SK-N-SH (cell line): ENCODE results near the gene GAS7. TPM values are rescaled to one million over a fixed set of nuclear protein-coding genes. Genes with fewer than 3 reads are reported as not detected.

Source experiments
- CTCF ChIA-PET: fragments of 300-600, 350-600 bp; formaldehyde crosslinking; extraction: SDS; loops from one replicate; lab custom pipeline; 2021; lab: Yijun Ruan, JAX
- POLR2A ChIA-PET: fragments of 350-600 bp; sonication (Branson Sonifier 250); formaldehyde crosslinking; extraction: SDS; loops from one replicate; lab custom pipeline; 2020; ENCODE audit warnings: antibody characterized with exemption, inconsistent platforms; lab: Yijun Ruan, JAX
- DNase-seq: peaks from one replicate; pipeline ENCODE4 v3.0.0; 2012
- H2AFZ ChIP-seq: fragments of 200-600 bp; sonication (generic); 2 replicates; pipeline ENCODE4 v1.8.1; 2016; ENCODE audit warnings: antibody characterized with exemption, mild to moderate bottlenecking, low read depth
- H3F3A ChIP-seq: fragments of 200-600 bp; sonication (generic); replicated peaks from 2 replicates; pipeline ENCODE3; 2016; ENCODE audit warnings: antibody characterized with exemption, mild to moderate bottlenecking; ENCODE audit not compliant: insufficient read depth
- H3K27ac ChIP-seq, 2 experiments: fragments of 200-500 bp in 1 of 2; fragments of 200-600 bp in 1 of 2; sonication (Bioruptor generic) in 1 of 2; sonication (generic), shearing (Covaris generic) in 1 of 2; 2 replicates each; pipeline versions ENCODE4 v1.5.1 to v1.6.1; 2014 to 2016; ENCODE audit warnings: low read depth in 2 of 2, inconsistent platforms in 1 of 2, low read length in 1 of 2, mild to moderate bottlenecking in 1 of 2, mixed read lengths in 1 of 2
- H3K27me3 ChIP-seq: fragments of 200-600 bp; sonication (generic), shearing (Covaris generic); 2 replicates; pipeline ENCODE4 v1.6.1; 2016; ENCODE audit warnings: mixed run types; ENCODE audit not compliant: insufficient read depth
- H3K36me3 ChIP-seq, 2 experiments: fragments of 200-500 bp in 1 of 2; fragments of 200-600 bp in 1 of 2; sonication (Bioruptor generic) in 1 of 2; sonication (generic) in 1 of 2; replicated peaks in 1 of 2; 2 replicates each; pipeline versions ENCODE3 to v1.5.1; 2014 to 2016; ENCODE audit warnings: low read length in 1 of 2, mild to moderate bottlenecking in 1 of 2; ENCODE audit not compliant: insufficient read depth in 2 of 2, control insufficient read depth in 1 of 2
- H3K4me1 ChIP-seq, 2 experiments: fragments of 200-500 bp in 1 of 2; fragments of 200-600 bp in 1 of 2; sonication (Bioruptor generic) in 1 of 2; sonication (generic), shearing (Covaris generic) in 1 of 2; 2 replicates each; pipeline versions ENCODE4 v1.5.1 to v1.6.1; 2014 to 2016; ENCODE audit warnings: low read depth in 1 of 2, low read length in 1 of 2, mixed run types in 1 of 2; ENCODE audit not compliant: insufficient read depth in 2 of 2, control insufficient read depth in 1 of 2
- H3K4me2 ChIP-seq: fragments of 200-600 bp; sonication (generic), shearing (Covaris generic); 2 replicates; pipeline ENCODE4 v1.6.1; 2017; ENCODE audit warnings: mixed run types
- H3K4me3 ChIP-seq, 2 experiments: fragments of 200-500 bp in 1 of 2; fragments of 200-600 bp in 1 of 2; sonication (Bioruptor generic) in 1 of 2; sonication (generic), shearing (Covaris generic) in 1 of 2; 2 replicates each; pipeline versions ENCODE4 v1.5.1 to v1.8.1; 2014 to 2016; ENCODE audit warnings: low read depth in 2 of 2, inconsistent platforms in 1 of 2, low read length in 1 of 2, mild to moderate bottlenecking in 1 of 2, mixed read lengths in 1 of 2, moderate library complexity in 1 of 2
- H3K79me2 ChIP-seq: fragments of 200-600 bp; sonication (generic); 2 replicates; pipeline ENCODE4 v1.8.1; 2017; ENCODE audit warnings: mild to moderate bottlenecking; ENCODE audit not compliant: insufficient read depth
- H3K9ac ChIP-seq: fragments of 200-600 bp; sonication (generic); 2 replicates; pipeline ENCODE4 v1.6.1; 2017; ENCODE audit warnings: mixed run types
- H3K9me2 ChIP-seq: fragments of 200-600 bp; sonication (generic); 2 replicates; pipeline ENCODE4 v1.6.1; 2017; ENCODE audit warnings: mixed run types
- H3K9me3 ChIP-seq: fragments of 200-600 bp; sonication (generic); 2 replicates; pipeline ENCODE4 v1.6.1; 2017; ENCODE audit warnings: mixed run types, mild to moderate bottlenecking, moderate library complexity
- H4K20me1 ChIP-seq: fragments of 200-600 bp; sonication (generic); 2 replicates; pipeline ENCODE4 v1.6.1; 2017; ENCODE audit warnings: mild to moderate bottlenecking, mixed run types; ENCODE audit not compliant: insufficient read depth
- CHD2 ChIP-seq: fragments of 150-350 bp; IDR thresholded peaks from 2 replicates; pipeline ENCODE4 v1.6.1; 2018; ENCODE audit warnings: low read length; ENCODE audit not compliant: partially characterized antibody
- EZH2phosphoT487 ChIP-seq: fragments of 200-600 bp; sonication (generic); IDR thresholded peaks from 2 replicates; pipeline ENCODE4 v1.6.1; 2017; ENCODE audit warnings: low read depth, mixed run types, mild to moderate bottlenecking, antibody characterized with exemption, moderate library complexity, borderline replicate concordance
- FOXJ3 ChIP-seq: sonication (generic); formaldehyde crosslinking; IDR thresholded peaks from 2 replicates; pipeline ENCODE4 v1.5.1; 2020; ENCODE audit warnings: mild to moderate bottlenecking, missing genetic modification reagents
- MAX ChIP-seq: IDR thresholded peaks from 2 replicates; pipeline ENCODE4 v1.4.0; 2012; ENCODE audit warnings: low read depth
- MXI1 ChIP-seq: IDR thresholded peaks from 2 replicates; pipeline ENCODE4 v1.6.1; 2012; ENCODE audit warnings: mild to moderate bottlenecking, low read depth, low read length, improper control_type of control experiment
- NFIC ChIP-seq: IDR thresholded peaks from 2 replicates; pipeline ENCODE4 v1.4.0; 2012; ENCODE audit warnings: borderline replicate concordance
- NRF1 ChIP-seq: IDR thresholded peaks from 2 replicates; pipeline ENCODE4 v1.6.1; 2012; ENCODE audit warnings: low read depth, mild to moderate bottlenecking, low read length
- PBX3 ChIP-seq: IDR thresholded peaks from 2 replicates; pipeline ENCODE4; 2012
- SIN3A ChIP-seq: IDR thresholded peaks from 2 replicates; pipeline ENCODE4 v1.6.1; 2012; ENCODE audit warnings: low read depth, mild to moderate bottlenecking, low read length, moderate library complexity, borderline replicate concordance
- SMC3 ChIP-seq: IDR thresholded peaks from 2 replicates; pipeline ENCODE4 v1.6.1; 2012; ENCODE audit warnings: low read depth, low read length, improper control_type of control experiment
- ZBTB33 ChIP-seq: IDR thresholded peaks from 2 replicates; pipeline ENCODE4 v1.4.0; 2012; ENCODE audit warnings: low read depth, borderline replicate concordance
- WGBS: methylation state at CpG from one replicate; pipeline ENCODE4 v1.1.6; 2017; ENCODE audit warnings: low lambda C conversion rate; 5-methylcytosine and 5-hydroxymethylcytosine counted together
- polyA plus RNA-seq, 3 experiments: library from polyadenylated mRNA; depleted of rRNA; stranded (reverse); fragments of >200 nt; gene quantifications; 2 replicates each; pipeline ENCODE4 v1.2.3, GENCODE V29; 2012
- TF ChIP-seq, protein P1 (sequence below): fragments of 200-600 bp; sonication (generic); IDR thresholded peaks from 2 replicates; pipeline ENCODE4 v1.6.1; 2017; ENCODE audit warnings: antibody characterized with exemption, mild to moderate bottlenecking, moderate library complexity

The GAS7 gene
- polyA plus RNA-seq, 1 of the 3 experiments (the other 2 are of a cell fraction), result 0.12 TPM

GRCh38 chr17:10216213-10216938 lies 18.0 kb upstream of the GAS7 start:
- no peak for TF ChIP-seq NFIC
- TF ChIP-seq FOXJ3 (CRISPR knock-in tag), result no peak
- TF ChIP-seq CHD2, result no peak
- TF ChIP-seq, all 33 proteins: peak for 0
- no peak for DNase-seq
- 1% methylated on average over 10 of the region's 15 CpGs for WGBS
- ChIA-PET POLR2A (no interaction called here), CTCF (no interaction called here)
- no peaks in the 10 kb centered on the region for H3K36me3 ChIP-seq
- no peak overlapping the region for H3K9ac ChIP-seq
- no peaks in the 10 kb centered on the region for H3K9me3 ChIP-seq
- H2AFZ ChIP-seq, result no peak overlapping the region
- H3K4me2 ChIP-seq, result no peak overlapping the region
- no peaks in the 10 kb centered on the region for H3K27me3 ChIP-seq
- H3K27ac ChIP-seq, result no peak overlapping the region
- H3K4me1 ChIP-seq, result no peaks in the 10 kb centered on the region
- no peaks in the 10 kb centered on the region for H3K9me2 ChIP-seq
- H4K20me1 ChIP-seq, result no peaks in the 10 kb centered on the region
- H3K4me3 ChIP-seq, result no peak overlapping the region
- H3F3A ChIP-seq, result no peaks in the 10 kb centered on the region
- no peaks in the 10 kb centered on the region for H3K79me2 ChIP-seq

DNA sequence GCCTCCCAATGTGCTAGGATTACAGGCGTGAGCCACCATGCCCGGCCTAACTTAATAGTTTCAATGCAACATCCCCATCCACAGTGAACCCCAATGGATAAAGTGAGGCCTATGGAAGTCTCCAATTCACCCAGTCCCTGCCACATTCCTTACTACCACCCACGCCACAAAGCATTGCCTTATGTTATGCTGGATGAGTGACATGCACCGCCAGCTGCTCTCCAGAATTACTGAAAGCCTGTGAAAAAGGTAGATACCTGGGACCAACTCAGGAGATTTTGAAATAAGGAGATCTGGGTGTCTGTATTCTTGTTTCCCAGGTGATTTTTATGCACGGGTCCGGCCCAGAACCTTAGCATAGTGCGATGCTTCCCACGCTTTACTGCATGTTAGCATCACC lies 16.9 kb upstream of the GAS7 start:
- POLR2A ChIA-PET, result no interaction called here
- 18% methylated on average over 8 of the region's 8 CpGs for WGBS
- no peaks in the 10 kb centered on the region for H3K9me2 ChIP-seq
- CTCF ChIA-PET, result interaction anchor here (1.0 kb wide), 1 partner anchor 11 kb away, joined by 4 read pairs; no protein-coding TSS in a partner anchor
- no peaks in the 10 kb centered on the region for H3K9me3 ChIP-seq
- no peak overlapping the region for H3K27ac ChIP-seq
- no peak for DNase-seq
- H3F3A ChIP-seq, result no peaks in the 10 kb centered on the region
- H3K79me2 ChIP-seq, result no peaks in the 10 kb centered on the region
- H2AFZ ChIP-seq, result no peak overlapping the region
- H3K9ac ChIP-seq, result no peak overlapping the region
- TF ChIP-seq ZBTB33 (no peak), PBX3 (no peak), NRF1 (no peak), MAX (no peak), SIN3A (no peak), SMC3 (no peak), MXI1 (no peak), EZH2phosphoT487 (no peak)
- TF ChIP-seq, protein P1, sequence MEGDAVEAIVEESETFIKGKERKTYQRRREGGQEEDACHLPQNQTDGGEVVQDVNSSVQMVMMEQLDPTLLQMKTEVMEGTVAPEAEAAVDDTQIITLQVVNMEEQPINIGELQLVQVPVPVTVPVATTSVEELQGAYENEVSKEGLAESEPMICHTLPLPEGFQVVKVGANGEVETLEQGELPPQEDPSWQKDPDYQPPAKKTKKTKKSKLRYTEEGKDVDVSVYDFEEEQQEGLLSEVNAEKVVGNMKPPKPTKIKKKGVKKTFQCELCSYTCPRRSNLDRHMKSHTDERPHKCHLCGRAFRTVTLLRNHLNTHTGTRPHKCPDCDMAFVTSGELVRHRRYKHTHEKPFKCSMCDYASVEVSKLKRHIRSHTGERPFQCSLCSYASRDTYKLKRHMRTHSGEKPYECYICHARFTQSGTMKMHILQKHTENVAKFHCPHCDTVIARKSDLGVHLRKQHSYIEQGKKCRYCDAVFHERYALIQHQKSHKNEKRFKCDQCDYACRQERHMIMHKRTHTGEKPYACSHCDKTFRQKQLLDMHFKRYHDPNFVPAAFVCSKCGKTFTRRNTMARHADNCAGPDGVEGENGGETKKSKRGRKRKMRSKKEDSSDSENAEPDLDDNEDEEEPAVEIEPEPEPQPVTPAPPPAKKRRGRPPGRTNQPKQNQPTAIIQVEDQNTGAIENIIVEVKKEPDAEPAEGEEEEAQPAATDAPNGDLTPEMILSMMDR, result no peak
- no peak overlapping the region for H3K4me3 ChIP-seq
- no peaks in the 10 kb centered on the region for H3K4me1 ChIP-seq
- H4K20me1 ChIP-seq, result no peaks in the 10 kb centered on the region
- H3K36me3 ChIP-seq, result no peaks in the 10 kb centered on the region
- H3K4me2 ChIP-seq, result no peak overlapping the region
- H3K27me3 ChIP-seq, result peaks cover 7% of the 10 kb centered on the region; the same call in 1 of the 2 replicates
